T1000 (cell line): ENCODE results near the gene HTRA1.
A peak's percentile ranks its signal among the peaks of the same experiment; 100 is the strongest.

Experiments
- DNase-seq: peaks from one replicate; lab custom pipeline; 2025; ENCODE audit warnings: mixed read lengths; lab: John Stamatoyannopoulos, UW

Gene HTRA1

DNA sequence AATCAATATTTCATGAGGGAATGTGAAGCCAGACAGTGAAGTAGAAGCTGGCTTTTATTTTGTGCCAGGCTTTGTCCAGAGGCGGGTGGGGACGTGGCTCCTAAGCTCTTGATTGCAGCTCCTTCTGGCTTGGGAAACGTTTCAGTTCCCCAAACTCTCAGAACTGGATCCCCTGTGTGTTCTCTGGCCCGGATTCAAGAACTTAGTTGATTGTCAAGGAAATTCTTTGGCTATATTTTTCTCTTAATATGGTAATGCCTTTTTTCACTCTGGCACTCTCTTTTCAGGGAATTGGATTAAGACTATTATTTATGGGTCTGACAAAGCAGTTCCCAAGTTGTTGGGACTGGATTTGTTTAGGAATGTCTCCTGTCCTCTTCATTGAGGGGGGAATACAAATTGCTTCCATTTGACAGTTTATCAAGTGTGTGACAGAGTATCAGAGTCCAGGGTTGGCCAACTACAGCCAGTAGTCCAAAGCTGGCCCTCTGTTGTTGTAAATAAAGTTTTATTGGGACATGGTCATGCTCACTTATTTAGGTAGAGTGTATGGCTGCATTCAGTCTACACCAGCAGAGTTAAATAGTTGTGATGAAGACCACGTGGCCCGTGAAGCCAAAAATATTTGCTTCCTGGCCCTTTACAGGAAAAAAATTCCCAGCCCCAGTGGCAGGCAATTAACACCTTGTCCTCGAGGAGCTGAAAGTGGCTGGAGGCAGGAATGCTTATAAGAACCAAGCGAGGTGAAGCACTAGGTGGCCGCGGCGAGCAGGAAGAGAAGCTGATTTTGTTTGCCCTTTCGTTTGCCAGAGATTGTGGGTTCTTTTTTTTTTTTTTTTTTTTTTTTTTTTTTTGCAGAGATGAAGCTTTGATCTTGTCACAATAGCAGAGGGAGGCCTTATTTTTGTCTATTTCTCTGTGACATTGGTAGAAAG, 34.3 kb downstream of the HTRA1 start:
- DNase-seq = no peak

DNA sequence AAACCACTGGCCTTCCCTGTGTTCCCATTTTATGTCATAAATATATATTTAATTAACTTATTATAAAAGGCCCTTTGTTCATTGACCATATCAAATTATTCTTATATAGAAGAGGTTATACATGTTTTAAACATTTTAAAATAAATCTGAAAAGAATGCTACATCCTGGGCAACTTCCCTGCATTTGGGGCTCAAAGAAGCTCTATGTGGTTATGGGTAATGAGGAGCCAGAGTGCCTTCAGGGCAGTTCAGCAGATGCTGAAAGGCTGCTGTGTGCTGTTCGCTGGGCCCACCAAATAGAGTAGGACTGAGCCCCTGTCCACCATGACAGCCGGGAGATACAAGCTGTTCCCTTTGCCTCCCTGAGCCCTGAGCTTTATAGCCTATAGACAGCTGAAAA, 35.9 kb downstream of the HTRA1 start:
- no peak for DNase-seq

DNA sequence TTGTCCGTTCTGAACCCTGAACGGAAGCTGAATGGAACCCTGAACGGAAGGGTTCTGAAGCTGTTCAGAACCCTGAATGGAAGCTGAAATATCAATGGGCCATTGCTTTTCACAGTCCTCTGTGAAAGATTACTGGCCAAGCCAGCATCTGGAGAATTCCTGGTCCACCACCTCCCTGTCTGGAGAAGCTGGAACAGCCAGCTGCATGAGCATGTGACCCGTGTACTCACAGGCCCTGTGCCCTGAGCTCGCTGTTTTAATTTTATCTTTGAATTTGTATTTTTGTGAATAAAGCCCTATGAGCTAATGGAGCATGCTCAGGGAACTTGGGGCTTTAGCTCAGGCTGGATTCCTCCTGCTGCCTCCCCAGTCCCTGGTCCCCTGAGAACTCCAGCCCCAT, 37.2 kb downstream of the HTRA1 start:
- no peak for DNase-seq

DNA sequence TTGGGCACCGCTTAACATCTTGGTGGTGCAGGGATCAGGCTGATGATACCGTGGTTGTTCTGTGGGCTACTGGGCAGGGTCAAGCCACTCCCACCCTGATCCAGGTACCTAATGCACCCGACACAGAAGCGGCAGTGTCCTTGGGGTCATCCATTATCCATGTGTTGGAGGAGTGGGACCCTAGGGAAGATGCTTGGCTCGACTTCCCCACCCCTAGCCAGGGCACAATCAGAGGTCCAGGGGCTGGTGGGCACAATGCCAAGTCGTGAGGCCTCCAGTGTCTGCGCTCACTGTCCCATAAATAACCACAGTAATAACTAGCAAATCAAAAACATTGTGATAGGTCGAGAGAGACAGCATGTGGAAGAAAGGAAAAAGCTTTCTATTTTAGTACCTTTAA, 37.7 kb downstream of the HTRA1 start:
- DNase-seq = no peak

DNA sequence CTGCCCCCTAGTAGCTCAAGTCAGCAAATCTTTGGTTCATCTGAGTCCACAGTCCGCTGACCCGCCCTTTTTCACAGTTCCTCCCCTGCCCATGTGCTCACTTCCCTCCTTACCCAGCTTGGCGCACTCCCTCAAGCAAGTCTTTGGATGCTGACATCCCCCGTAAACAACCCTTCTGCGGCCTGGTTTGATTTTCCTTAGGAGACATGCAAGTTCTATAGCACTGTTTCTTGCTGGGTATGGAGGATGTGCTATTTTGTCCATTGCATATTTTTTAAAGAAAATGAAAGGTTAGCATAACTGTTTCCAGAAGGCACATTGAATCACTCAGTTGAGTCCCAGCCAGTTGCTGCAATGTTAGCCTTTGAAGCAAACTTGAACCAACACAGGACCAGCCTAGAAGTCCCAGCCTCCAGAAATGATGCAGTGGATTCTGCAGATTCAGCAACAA, 38.2 kb downstream of the HTRA1 start:
- no peak for DNase-seq

DNA sequence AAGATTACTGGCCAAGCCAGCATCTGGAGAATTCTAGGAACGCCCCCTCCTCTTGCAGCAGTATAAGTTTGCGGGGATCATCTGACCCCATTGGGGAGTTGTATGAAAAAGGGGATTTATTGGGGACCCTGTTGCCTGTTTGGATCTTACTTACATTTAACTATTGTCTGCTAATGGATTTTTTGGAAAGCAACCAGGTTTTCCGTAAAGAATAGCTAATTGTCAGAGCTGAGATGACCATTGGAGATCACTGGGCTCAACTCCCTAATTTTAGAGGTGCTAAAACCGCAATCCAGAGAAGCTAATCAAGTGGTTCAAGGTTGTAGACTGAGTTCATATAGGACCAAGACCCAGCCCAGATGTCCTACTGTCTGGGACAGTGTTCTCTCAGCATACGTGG, 38.8 kb downstream of the HTRA1 start:
- DNase-seq = no peak

DNA sequence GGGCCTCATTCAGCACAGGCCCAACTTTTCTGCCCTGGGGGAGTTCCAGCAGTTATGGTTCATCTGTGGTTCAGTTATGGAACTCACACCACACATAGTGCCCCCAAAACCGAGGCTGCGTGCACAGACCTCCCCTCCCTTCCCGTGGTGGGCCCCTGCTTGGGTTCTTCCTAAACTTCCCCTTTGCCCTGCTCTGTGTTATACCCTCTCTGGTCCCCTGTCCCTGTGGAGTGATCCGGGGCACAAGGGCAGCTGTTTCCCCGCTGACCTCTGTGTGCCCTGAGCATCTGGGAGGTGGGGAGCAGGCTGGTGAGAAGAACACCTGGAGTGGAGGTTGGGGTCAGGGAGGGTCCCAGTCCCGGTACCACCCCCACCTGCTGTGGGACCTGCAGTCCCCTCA, 39.4 kb downstream of the HTRA1 start:
- no peak for DNase-seq

DNA sequence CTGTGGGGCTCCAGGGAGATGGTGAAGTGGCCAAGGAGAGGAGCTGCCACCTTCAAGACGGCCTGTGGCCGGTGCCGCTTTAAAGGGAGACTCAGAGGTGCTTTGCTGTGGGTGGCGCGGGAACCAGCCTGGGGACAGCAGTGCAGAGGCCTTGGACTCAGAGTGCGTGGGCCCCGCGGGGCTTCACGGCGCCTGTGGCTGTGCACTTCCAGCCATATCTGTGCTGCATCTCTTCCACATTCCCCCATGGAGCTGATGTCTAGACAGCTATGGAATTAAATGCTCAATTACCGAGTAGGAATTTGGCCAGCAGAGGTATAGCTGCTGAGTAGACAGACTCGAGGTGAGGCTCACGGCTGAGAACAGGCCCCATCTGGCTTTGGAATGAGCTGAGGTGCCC, 41.7 kb downstream of the HTRA1 start:
- no peak for DNase-seq

DNA sequence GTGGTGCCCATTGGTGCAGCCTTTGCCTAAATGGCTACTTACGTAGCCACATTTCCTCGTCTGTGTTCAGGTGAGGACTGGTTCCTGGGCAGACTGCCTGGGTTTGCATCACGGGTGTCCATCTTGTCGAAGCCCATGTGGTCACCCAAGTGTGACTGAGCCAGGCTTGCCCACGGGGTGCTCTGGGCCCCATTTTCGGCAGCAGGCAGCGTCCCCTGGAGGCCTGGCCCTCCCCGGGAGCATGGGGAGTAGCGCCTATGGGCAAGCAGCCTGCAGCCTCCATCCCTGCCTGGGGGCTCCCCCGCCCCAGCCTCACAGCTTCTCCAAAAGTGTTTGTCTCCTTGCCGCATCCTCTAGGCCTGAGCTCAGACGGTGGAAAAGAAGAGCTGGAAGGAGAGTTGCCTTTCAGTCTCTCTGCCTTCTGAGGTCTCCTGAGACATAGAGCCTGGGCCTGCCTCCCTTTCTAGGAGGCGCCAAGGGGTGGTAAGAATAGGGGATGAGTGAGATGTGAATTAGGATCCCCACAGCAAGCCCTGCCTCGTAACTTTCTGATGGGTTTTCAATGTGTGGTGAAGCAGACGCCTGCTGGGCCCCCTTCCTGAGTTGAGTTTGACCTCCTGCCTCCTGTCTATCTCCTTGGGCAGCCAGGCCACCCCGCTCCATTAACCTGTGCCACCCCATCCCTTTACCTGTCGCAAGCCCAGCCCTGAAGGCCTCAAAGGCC, 42.7 kb downstream of the HTRA1 start:
- DNase-seq = no peak

DNA sequence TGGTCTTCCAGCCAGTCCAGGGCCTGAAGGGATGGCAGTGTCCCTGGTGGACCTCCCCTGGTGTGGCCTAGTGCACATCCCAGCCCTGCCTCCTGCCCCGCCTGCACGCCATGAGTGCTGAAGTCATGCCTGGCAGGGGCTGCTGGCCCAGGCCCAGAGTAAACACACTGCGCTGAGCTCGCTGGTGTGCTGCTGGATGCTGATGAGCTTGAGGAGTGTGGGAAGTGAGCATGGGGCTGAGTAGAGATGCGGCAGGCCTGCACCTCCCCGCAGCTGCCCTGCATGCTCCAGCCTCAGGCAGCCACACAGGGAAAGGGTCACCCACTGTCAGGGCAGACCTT, 43.2 kb downstream of the HTRA1 start:
- DNase-seq = peak; percentile 45

DNA sequence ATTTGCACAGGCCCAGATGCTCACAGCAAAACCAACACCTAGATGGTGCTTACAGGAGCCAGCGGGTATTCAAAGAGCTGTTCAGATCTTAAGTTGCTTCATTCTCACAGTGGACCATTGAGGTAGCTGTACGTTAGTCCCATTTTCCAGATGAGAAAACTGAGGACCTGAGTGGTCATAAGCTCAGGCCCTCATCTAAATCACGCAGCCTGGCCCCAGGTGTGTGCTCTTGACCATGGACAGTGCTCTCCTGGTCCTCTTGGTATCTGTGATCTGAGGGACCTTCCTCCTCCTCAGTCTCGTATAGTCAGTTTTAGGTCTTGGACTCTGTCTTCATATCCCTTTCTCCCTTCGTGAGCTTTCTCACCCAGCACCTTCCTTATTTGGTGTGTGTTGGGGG, 43.7 kb downstream of the HTRA1 start:
- no peak for DNase-seq

DNA sequence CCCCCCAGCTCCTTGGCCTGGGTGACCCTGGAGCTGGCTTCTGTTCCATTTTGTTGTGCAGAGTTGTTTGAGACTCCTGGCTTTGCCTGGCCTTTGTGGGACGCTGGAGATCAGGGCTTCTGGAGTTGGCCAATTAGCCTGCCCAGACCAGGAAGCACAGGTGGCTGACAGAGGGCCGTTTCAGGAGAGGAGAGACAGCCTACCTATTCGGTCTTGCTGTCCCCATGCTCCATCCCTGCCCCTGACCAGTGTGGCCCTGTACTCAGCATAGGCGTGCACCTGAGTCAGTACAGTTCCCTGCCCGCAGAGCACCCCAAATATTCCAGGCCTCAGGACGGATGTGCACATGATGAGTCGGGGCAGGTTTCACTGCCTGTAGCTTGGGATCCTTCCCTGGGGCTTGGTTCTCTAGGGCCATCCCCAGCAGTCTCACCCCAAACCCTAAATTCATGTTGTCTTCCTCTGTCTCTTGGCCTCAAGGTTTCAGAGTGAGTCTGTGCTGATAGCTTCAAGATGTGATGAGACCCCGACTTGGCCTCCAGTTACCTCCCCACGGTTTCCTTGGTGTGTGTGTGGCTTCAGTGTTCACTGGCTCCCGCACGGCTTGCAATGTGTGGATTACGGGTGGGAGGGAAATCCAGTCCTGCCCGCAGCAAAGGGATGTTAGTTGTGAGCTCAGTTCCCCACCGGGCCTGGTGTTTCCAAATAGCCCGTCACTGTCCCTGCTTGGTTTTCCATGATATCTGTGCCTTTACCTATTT, 44.7 kb downstream of the HTRA1 start:
- DNase-seq = no peak

DNA sequence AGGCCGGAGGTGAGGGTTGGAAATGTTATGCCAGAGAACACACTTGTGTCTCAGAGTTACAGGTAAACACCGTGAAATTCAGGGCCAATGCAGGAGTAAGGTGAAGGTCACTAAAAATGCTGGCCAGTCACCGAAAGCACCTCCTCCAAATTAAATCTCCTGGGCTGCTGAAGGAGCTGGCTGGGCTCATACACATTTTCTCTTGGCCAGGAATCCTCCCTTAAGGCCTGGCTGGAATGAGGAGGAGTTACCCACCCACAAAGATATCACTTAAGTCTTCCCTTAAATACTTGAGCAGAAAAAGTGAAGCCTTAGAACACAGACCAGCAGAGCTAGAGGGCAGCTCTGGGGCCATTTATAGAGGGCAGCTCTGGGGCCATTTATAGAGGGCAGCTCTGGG, 46.3 kb downstream of the HTRA1 start:
- no peak for DNase-seq

DNA sequence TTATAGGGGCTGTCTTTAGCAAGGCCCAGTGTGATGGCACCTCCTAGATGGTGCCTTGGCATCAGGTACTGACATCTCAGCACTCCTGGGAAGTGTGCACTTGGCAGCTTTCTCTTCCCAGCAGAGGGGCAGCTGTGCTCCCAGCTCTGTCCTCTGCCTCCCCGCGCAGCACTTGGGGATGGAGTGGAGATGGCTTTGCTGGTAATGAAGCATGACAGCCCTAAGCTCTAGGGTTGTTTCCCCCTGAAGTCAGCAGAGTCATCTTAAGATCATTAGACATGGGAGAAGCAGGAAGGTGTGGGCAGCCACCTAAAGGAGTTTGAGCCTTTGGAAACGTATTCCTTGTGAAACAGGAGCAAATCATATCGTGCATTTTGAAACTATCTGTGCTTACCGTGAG, 46.7 kb downstream of the HTRA1 start:
- DNase-seq = no peak

DNA sequence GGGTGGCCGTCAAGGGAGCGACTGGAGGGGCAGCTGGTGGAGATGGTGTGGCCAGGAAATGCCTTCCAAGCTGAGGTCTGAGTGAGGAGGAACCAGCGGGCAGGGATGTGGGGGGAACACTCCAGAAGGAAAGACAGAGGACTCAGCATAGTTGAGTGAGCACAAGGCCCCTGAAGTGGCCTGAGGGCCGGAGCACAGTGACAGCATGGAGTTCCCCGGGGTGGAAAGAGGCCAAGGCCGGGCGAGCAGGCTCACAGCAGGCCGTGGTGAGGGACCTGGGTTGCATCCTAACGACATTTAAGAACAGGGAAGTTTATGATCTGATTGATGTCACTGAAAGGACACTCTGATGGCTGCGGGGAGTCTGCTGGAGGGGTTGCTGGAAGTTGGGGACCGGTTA, 48.0 kb downstream of the HTRA1 start:
- DNase-seq = no peak

DNA sequence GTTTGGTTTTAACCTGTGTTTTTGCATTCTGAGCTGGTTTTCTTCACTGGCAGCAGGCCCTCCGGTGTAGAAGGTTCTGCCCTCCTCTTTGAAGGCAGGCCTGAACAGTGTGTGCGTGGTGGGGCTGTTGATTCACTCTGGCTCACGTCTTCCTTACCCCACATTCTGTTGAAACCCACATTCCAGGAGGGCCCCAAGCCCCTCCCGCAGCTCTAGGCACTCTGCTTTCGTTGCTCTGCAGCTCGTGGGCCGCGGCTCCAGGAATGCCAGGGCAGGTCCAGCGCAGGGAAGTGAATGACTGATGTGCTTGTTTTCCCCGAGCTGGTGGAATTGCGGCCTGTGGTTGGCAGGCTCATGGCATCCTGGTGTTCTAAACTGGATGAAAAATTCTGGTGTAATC, 49.0 kb downstream of the HTRA1 start:
- no peak for DNase-seq

DNA sequence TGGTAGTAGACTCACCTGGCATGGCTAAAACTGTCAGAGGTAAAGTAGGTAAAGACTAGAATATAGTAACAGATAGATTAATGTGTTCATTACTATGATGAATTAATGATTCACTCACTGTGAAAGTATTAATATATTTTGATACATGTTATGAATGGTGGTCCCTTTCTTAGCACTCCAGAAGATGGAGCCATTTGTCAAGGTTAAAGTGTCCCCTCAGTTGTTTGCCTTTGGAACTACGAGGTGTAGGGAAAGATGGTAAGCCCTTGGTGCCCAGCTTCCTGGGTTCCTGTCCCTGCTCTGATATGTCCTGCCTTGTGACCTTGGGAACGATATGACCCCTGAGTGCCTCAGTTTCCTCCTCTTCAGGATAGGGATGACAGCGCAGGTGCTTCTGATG, 49.4 kb downstream of the HTRA1 start:
- DNase-seq = no peak

DNA sequence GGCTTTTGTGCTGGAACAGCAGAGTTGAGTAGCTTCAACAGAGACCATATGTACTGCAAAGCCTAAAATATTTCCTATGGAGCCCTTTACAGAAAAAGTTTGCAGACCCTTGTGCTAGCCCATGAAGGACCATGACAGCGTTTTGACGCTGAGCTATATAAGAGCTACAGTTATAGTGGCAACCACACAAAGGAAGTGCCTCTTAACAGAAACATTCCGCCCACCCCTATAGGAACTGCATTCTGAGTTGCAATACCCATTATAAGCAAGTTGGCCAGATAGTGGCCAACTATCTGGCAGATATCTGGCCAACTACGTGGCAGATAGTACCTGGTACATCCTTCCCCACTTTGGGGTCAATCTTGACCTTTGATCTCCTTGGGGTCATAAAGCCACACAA, 51.7 kb downstream of the HTRA1 start:
- no peak for DNase-seq

DNA sequence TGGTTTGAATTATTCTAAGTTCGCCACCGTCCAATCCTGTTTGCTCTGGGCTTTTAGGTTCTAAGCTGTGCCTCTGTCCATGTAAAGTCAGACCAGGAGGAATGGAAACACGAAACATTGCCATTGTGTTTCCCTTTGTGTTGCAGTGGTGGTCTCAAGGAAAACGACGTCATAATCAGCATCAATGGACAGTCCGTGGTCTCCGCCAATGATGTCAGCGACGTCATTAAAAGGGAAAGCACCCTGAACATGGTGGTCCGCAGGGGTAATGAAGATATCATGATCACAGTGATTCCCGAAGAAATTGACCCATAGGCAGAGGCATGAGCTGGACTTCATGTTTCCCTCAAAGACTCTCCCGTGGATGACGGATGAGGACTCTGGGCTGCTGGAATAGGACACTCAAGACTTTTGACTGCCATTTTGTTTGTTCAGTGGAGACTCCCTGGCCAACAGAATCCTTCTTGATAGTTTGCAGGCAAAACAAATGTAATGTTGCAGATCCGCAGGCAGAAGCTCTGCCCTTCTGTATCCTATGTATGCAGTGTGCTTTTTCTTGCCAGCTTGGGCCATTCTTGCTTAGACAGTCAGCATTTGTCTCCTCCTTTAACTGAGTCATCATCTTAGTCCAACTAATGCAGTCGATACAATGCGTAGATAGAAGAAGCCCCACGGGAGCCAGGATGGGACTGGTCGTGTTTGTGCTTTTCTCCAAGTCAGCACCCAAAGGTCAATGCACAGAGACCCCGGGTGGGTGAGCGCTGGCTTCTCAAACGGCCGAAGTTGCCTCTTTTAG, 52.9 kb downstream of the HTRA1 start:
- DNase-seq = no peak

DNA sequence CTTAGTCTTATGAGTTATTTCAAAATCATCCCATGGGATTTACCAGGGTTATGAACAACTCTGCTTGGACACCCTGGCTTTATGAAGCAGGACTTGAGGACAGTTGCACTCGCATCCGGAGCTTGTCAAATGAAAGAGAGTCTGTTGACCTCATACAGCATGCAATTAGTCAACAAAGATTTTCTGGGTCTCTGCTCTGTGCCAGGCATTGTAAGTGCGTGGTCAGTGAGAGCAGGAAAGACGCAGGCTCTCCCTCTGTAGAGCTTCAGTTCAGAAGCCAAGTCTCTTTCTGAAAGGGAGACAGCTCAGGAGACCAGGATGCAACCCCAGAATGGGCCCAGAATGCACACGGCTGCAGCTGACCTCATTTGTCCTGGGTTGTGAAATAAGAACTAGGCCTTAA, 53.7 kb downstream of the HTRA1 start:
- no peak for DNase-seq

DNA sequence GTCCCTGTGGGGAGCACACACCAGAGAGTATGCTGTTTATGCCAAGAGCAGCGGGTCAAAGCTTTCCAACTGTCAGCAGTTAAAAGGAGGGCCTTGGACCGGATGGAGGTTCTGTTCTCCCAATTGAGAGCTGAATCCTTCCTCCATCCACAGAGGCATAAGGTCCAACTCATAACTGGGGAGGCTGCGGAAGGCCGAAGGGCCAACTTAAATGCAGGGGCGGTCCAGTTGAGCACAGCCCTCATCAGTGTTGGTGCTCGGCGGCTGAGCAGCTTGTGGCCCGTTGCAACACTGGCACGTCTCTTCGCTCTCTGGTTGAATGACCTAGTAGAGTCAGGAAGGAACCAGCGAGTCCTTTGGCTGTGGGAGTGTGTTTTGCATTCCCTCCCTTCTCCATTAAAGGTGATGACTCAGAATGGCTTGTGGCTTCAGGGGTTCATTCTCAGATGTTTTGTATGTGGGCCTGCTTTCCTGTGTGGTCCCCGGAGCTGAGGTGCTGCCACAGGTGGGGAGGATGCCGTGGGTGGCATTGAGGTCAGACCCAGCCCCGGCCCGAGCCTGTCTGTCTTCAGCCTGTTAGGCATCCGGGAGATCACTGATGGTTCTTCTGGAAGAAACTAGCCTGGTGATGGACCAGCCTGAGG, 54.4 kb downstream of the HTRA1 start:
- DNase-seq = no peak
